HG03378 (cell line): Measurements from ENCODE around the gene EXOC4.

ENCODE experiments used
- ATAC-seq: cut with Tn5 transposase; IDR thresholded peaks from one replicate; pipeline ENCODE4 v1.9.1; 2021; ENCODE audit warnings: mild to moderate bottlenecking, moderate library complexity; ENCODE audit not compliant: unreplicated experiment

EXOC4 gene

GRCh38 chr7:133419041-133419440 is 166.2 kb downstream of the EXOC4 start:
- no peak for ATAC-seq

- ATAC-seq = no peak
Measured at GRCh38 chr7:133423618-133424017, 170.7 kb downstream of the EXOC4 start.

GRCh38 chr7:133428326-133428725 is 175.4 kb downstream of the EXOC4 start:
- ATAC-seq = no peak

- ATAC-seq = no peak
Measured at GRCh38 chr7:133428876-133429275, 176.0 kb downstream of the EXOC4 start.

GRCh38 chr7:133429371-133429770 is 176.5 kb downstream of the EXOC4 start:
- ATAC-seq = no peak

GRCh38 chr7:133431134-133431724 is 178.4 kb downstream of the EXOC4 start:
- no peak for ATAC-seq

- ATAC-seq = no peak
Measured at GRCh38 chr7:133433165-133433812, 180.4 kb downstream of the EXOC4 start.

GRCh38 chr7:133434246-133434865 is 181.5 kb downstream of the EXOC4 start:
- ATAC-seq = no peak

GRCh38 chr7:133436014-133436428 is 183.1 kb downstream of the EXOC4 start:
- ATAC-seq = no peak

- no peak for ATAC-seq
Measured at GRCh38 chr7:133437544-133437943, 184.7 kb downstream of the EXOC4 start.

GRCh38 chr7:133442818-133443217 is 189.9 kb downstream of the EXOC4 start:
- ATAC-seq = no peak

GRCh38 chr7:133445617-133446016 is 192.7 kb downstream of the EXOC4 start:
- ATAC-seq = no peak

GRCh38 chr7:133448012-133448411 is 195.1 kb downstream of the EXOC4 start:
- ATAC-seq = no peak

GRCh38 chr7:133452577-133452976 is 199.7 kb downstream of the EXOC4 start:
- no peak for ATAC-seq

GRCh38 chr7:133458688-133459087 is 205.8 kb downstream of the EXOC4 start:
- no peak for ATAC-seq

- no peak for ATAC-seq
Measured at GRCh38 chr7:133461421-133461820, 208.5 kb downstream of the EXOC4 start.

GRCh38 chr7:133475655-133476054 is 222.8 kb downstream of the EXOC4 start:
- ATAC-seq = no peak

- ATAC-seq = no peak
Measured at GRCh38 chr7:133477791-133478190, 224.9 kb downstream of the EXOC4 start.

GRCh38 chr7:133478591-133479135 is 225.8 kb downstream of the EXOC4 start:
- ATAC-seq = no peak

- no peak for ATAC-seq
Measured at GRCh38 chr7:133479456-133480065, 226.7 kb downstream of the EXOC4 start.

GRCh38 chr7:133480868-133481267 is 228.0 kb downstream of the EXOC4 start:
- no peak for ATAC-seq

- no peak for ATAC-seq
Measured at GRCh38 chr7:133481676-133482075, 228.8 kb downstream of the EXOC4 start.
